ENCODE results near the gene RPS6KB1. TPM values are rescaled to one million over a fixed set of nuclear protein-coding genes. Genes with fewer than 3 reads are reported as not detected.
"Not testable (repeated sequence)": the region's sequence is repeated elsewhere in the genome, so short reads cannot be mapped to it uniquely, and the experiment has no call there.

RPS6KB1 gene
- total RNA-seq, 1 experiment from 2014 or later: 48.4 TPM

DNA sequence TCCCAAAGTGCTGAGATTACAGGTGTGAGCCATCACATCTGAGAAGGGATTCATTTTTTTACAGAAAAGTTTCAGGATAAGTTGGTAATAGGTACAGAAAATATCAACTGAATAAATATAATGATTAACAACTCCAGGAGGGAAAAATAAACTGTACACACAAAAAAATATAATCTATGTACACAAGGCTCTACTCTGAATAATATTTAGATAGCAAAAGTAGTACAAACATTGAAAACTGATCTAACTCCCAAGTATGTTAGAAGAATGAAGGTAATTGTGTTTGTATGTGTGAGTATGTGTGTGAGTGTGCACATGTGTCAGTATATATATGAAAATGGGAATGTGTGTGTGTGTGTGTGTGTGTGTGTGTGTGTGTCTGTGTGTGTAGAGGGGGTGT, 20.6 kb upstream of the RPS6KB1 start:
- intact Hi-C loops (cut with micrococcal nuclease): no loop called here
- no peak for TF ChIP-seq CTCF (IDR thresholded peaks at IDR 0.05; ENCODE audit: unreplicated experiment)
- Mint-ChIP-seq H3K36me3 (ENCODE audit: insufficient read depth, unreplicated experiment) (peaks cover 23% of the 10 kb centered on the region), H3K27me3 (ENCODE audit: insufficient read depth, unreplicated experiment) (no peaks in the 10 kb centered on the region), H3K27ac (ENCODE audit: low read depth, unreplicated experiment) (no peak overlapping the region), H3K4me3 (ENCODE audit: unreplicated experiment) (no peak overlapping the region), H3K9me3 (ENCODE audit: unreplicated experiment) (no peaks in the 10 kb centered on the region), H3K4me1 (ENCODE audit: insufficient read depth, unreplicated experiment) (no peaks in the 10 kb centered on the region)
- CTCF ChIA-PET: interaction anchor here (1.5 kb wide), 1 partner anchor 120 kb away, joined by 3 read pairs; no protein-coding TSS in a partner anchor
- no peak for DNase-seq (ENCODE audit: unreplicated experiment)
- BruUV-seq (replicated peaks): no TSS peak
- POLR2A ChIA-PET: interaction anchor here (0.7 to 1.4 kb wide), 4 partner anchors 9 to 341 kb away, joined by 3 to 5 read pairs (median 4); no protein-coding TSS in a partner anchor

DNA sequence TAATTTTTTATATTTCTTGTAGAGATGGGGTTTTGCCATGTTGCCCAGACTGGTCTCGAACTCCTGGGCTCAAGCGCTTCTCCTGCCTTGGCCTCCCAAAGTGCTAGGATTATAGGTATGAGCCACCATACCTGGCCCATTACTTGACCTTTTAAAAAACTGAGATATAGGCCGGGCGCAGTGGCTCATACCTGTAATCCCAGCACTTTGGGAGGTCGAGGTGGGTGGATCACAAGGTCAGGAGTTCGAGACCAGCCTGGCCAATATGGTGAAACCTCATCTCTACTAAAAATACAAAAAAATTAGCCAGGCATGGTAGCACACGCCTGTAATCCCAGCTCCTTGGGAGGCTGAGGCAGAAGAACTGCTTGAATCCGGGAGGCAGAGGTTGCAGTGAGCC, 19.5 kb upstream of the RPS6KB1 start:
- H3K4me1 Mint-ChIP-seq (ENCODE audit: insufficient read depth, unreplicated experiment); H3K4me3 Mint-ChIP-seq (ENCODE audit: unreplicated experiment); BruUV-seq (replicated peaks); H3K27me3 Mint-ChIP-seq (ENCODE audit: insufficient read depth, unreplicated experiment); H3K27ac Mint-ChIP-seq (ENCODE audit: low read depth, unreplicated experiment); intact Hi-C loops (cut with micrococcal nuclease); H3K9me3 Mint-ChIP-seq (ENCODE audit: unreplicated experiment); DNase-seq (ENCODE audit: unreplicated experiment): not testable (repeated sequence)
- POLR2A ChIA-PET: interaction anchor here (0.6 to 1.1 kb wide), 2 partner anchors 10 to 166 kb away, joined by 3 read pairs; partner anchors contain the start of gene VMP1
- CTCF ChIA-PET: interaction anchor here (1.5 kb wide), 1 partner anchor 121 kb away, joined by 3 read pairs; no protein-coding TSS in a partner anchor
- peaks cover 33% of the 10 kb centered on the region for H3K36me3 Mint-ChIP-seq (ENCODE audit: insufficient read depth, unreplicated experiment)

- ChIA-PET CTCF (no interaction called here), POLR2A (interaction anchor here (0.6 kb wide), 1 partner anchor 190 kb away, joined by 3 read pairs; no protein-coding TSS in a partner anchor)
- Mint-ChIP-seq H3K27me3 (ENCODE audit: insufficient read depth, unreplicated experiment) (no peaks in the 10 kb centered on the region), H3K27ac (ENCODE audit: low read depth, unreplicated experiment) (no peak overlapping the region), H3K4me3 (ENCODE audit: unreplicated experiment) (no peak overlapping the region), H3K36me3 (ENCODE audit: insufficient read depth, unreplicated experiment) (peaks cover 35% of the 10 kb centered on the region), H3K4me1 (ENCODE audit: insufficient read depth, unreplicated experiment) (no peaks in the 10 kb centered on the region), H3K9me3 (ENCODE audit: unreplicated experiment) (no peaks in the 10 kb centered on the region)
- BruUV-seq (replicated peaks): no TSS peak
- no peak for TF ChIP-seq CTCF (IDR thresholded peaks at IDR 0.05; ENCODE audit: unreplicated experiment)
- intact Hi-C loops (cut with micrococcal nuclease): no loop called here
- DNase-seq (ENCODE audit: unreplicated experiment): no peak
Measured at GRCh38 chr17:59874376-59874775, 18.5 kb upstream of the RPS6KB1 start.

DNA sequence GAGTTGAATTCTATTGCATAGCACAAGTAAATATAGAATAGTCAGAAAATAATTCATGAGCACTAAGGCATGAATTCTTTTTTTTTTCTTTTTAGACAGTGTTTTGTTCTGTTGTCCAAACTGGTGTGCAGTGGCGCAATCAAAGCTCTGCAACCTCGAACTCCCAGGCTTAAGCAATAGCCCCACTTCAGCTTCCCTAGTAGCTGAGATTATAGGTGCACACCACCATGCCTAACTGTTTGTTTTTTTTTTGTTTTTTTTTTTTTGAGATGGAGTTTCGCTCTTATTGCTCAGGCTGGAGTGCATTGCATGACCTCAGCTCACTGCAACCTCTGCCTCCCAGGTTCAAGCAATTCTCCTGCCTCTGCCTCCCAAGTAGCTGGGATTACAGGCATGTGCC, 16.8 kb upstream of the RPS6KB1 start:
- intact Hi-C loops (cut with micrococcal nuclease): no loop called here
- H3K4me3 Mint-ChIP-seq (ENCODE audit: unreplicated experiment): no peak overlapping the region
- H3K27me3 Mint-ChIP-seq (ENCODE audit: insufficient read depth, unreplicated experiment): no peaks in the 10 kb centered on the region
- BruUV-seq (replicated peaks): no TSS peak
- CTCF ChIA-PET: interaction anchor here (0.6 to 0.7 kb wide), 4 partner anchors 23 to 1159 kb away, joined by 3 to 5 read pairs (median 3); no protein-coding TSS in a partner anchor
- TF ChIP-seq CTCF (IDR thresholded peaks at IDR 0.05; ENCODE audit: unreplicated experiment): no peak
- H3K9me3 Mint-ChIP-seq (ENCODE audit: unreplicated experiment): no peaks in the 10 kb centered on the region
- no peaks in the 10 kb centered on the region for H3K4me1 Mint-ChIP-seq (ENCODE audit: insufficient read depth, unreplicated experiment)
- no peak overlapping the region for H3K27ac Mint-ChIP-seq (ENCODE audit: low read depth, unreplicated experiment)
- H3K36me3 Mint-ChIP-seq (ENCODE audit: insufficient read depth, unreplicated experiment): peaks cover 34% of the 10 kb centered on the region
- DNase-seq (ENCODE audit: unreplicated experiment): peak; percentile 38
- POLR2A ChIA-PET: interaction anchor here (0.6 to 0.8 kb wide), 2 partner anchors 27 to 654 kb away, joined by 3 read pairs; no protein-coding TSS in a partner anchor

Measured in MCF 10A (cell line).